ENCODE data around the gene GLB1L2.
"Not testable (repeated sequence)": the region's sequence is repeated elsewhere in the genome, so short reads cannot be mapped to it uniquely, and the experiment has no call there.

GLB1L2 gene

GRCh38 chr11:134322553-134322952, 9.2 kb upstream of the GLB1L2 start:
- no peak for DNase-seq (ENCODE audit: low spot score)

GRCh38 chr11:134328433-134328832, 3.4 kb upstream of the GLB1L2 start:
- DNase-seq (ENCODE audit: low spot score), result no peak

- DNase-seq (ENCODE audit: low spot score), result no peak
These were observed 1.0 kb upstream of the GLB1L2 start for GRCh38 chr11:134330611-134331353.

- no peak for DNase-seq (ENCODE audit: low spot score)
These were observed 422 bp downstream of the GLB1L2 start for GRCh38 chr11:134332189-134332631.

GRCh38 chr11:134332782-134333181, 994 bp downstream of the GLB1L2 start:
- DNase-seq (ENCODE audit: low spot score), result no peak

GRCh38 chr11:134333312-134333711, 1.5 kb downstream of the GLB1L2 start:
- DNase-seq (ENCODE audit: low spot score), result no peak

GRCh38 chr11:134333946-134334345, 2.2 kb downstream of the GLB1L2 start:
- DNase-seq (ENCODE audit: low spot score), result no peak

GRCh38 chr11:134334796-134335571, 3.2 kb downstream of the GLB1L2 start:
- DNase-seq (ENCODE audit: low spot score), result no peak

GRCh38 chr11:134337051-134337450, 5.3 kb downstream of the GLB1L2 start:
- no peak for DNase-seq (ENCODE audit: low spot score)

- DNase-seq (ENCODE audit: low spot score), result no peak
These were observed 6.3 kb downstream of the GLB1L2 start for GRCh38 chr11:134338068-134338467.

- no peak for DNase-seq (ENCODE audit: low spot score)
These were observed 6.9 kb downstream of the GLB1L2 start for GRCh38 chr11:134338654-134339053.

- no peak for DNase-seq (ENCODE audit: low spot score)
These were observed 8.0 kb downstream of the GLB1L2 start for GRCh38 chr11:134339756-134340155.

- no peak for DNase-seq (ENCODE audit: low spot score)
These were observed 8.7 kb downstream of the GLB1L2 start for GRCh38 chr11:134340354-134340964.

GRCh38 chr11:134341805-134342571, 10.2 kb downstream of the GLB1L2 start:
- DNase-seq (ENCODE audit: low spot score), result no peak

- no peak for DNase-seq (ENCODE audit: low spot score)
These were observed 11.0 kb downstream of the GLB1L2 start for GRCh38 chr11:134342572-134343340.

GRCh38 chr11:134343646-134344045, 11.9 kb downstream of the GLB1L2 start:
- DNase-seq (ENCODE audit: low spot score), result no peak

GRCh38 chr11:134344497-134345236, 12.9 kb downstream of the GLB1L2 start:
- DNase-seq (ENCODE audit: low spot score), result not testable (repeated sequence)

GRCh38 chr11:134345237-134345550, 13.4 kb downstream of the GLB1L2 start:
- DNase-seq (ENCODE audit: low spot score), result no peak

GRCh38 chr11:134346101-134346975, 14.6 kb downstream of the GLB1L2 start:
- no peak for DNase-seq (ENCODE audit: low spot score)

- no peak for DNase-seq (ENCODE audit: low spot score)
These were observed 15.2 kb downstream of the GLB1L2 start for GRCh38 chr11:134346976-134347350.
